NCI-H1092 (cell line): Measurements from ENCODE around the gene MYO15B.

Experiments used
- DNase-seq: peaks from one replicate; lab custom pipeline; 2025; lab: John Stamatoyannopoulos, UW

Gene MYO15B

DNA sequence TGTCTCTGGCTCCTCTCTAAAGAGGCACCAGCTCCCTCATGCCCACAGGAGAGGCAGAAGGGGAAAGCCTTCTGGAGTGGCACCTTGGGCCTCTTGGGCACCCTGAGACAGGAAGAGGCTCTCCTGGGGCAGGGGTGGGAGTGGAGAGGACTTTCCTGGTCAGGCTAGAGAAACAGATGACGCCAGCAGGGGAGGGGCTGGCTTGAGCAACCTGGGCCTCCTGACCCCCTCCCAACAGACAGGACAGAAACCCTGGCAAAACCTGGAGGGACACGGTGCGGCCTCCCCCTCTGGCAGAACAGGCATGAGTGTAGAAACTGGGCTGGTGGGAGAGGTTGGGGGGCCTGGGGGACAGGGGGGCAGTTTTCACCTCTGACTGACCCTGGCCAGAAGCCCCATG lies 51.7 kb downstream of the MYO15B start:
- DNase-seq: no peak

DNA sequence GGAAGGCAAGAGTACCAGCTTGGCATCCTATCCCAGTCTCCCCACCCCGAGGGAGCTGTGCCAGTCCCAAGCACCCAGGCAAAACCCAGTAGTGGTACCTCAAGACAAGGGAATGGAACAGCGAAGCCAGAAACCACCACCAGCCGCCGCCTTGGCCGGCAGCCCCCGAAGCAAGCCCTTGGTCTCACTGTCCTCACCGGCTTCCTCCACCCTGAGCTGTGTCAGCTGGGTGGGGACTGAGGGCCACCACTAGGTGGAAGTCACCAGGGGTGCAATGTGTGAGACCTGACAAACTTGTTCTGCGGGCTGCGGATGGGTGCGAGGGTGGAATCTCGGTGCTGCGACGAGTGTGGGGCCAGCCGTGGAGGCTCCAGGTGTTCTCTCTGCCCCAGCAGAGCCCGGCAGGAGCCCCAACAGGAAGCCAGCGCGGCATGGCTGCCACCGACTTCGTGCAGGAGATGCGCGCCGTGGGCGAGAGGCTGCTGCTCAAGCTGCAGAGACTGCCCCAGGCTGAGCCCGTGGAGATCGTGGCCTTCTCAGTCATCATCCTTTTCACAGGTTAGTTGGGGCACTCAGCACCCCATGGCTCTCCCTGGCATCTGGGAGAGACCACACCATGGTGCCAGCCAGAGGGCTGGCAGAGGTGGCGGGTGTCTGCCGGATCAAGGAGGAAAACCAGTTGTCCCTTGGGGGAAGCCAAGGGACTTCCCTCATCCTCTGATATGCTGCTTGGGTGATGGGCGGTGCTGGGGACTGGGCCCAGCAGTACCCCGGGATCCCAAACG lies 52.4 kb downstream of the MYO15B start:
- no peak for DNase-seq

DNA sequence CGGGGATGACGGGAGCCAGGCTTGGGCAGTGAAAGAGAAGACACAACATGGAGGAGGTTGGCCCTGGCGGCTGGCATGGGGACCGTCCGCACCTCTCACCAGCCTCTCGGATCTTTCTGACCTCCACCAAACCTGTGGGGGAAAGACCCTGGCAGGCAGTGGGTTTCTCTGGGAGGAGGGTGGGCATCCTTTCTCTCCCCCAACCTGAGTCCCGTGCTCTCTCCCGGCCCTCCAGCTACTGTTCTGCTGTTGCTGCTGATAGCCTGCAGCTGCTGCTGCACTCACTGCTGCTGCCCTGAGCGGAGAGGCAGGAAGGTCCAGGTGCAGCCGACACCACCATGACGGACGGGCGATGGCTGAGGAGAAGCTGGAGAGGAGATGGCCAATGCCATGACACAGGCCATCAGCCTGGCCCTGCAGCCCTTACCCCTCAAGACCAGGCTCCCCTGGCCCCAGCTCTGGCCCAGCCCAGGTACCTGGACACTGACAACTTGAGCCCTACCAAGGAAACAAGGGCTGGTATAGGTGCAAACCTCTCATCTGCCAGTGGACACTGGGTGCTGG lies 53.0 kb downstream of the MYO15B start:
- DNase-seq: no peak

DNA sequence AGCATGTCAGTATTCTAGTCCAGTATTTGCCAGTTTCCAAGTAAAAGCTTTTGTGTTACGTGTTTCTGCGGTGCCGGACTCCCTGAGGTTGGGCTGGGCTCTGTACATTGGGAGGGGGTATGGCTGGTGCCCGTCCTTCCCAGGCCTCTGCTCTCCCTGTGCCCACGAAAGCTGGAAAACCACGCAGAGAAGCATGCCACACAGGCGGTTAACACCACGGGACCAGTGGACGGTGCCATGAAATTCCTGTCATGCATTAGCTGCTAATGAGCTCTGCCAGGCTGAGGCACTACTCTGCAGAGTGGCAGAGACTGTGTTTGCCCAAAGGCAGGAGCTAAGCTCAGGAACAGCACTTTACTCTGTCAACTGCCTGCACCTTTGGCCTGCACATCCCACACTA lies 53.7 kb downstream of the MYO15B start:
- DNase-seq: no peak

DNA sequence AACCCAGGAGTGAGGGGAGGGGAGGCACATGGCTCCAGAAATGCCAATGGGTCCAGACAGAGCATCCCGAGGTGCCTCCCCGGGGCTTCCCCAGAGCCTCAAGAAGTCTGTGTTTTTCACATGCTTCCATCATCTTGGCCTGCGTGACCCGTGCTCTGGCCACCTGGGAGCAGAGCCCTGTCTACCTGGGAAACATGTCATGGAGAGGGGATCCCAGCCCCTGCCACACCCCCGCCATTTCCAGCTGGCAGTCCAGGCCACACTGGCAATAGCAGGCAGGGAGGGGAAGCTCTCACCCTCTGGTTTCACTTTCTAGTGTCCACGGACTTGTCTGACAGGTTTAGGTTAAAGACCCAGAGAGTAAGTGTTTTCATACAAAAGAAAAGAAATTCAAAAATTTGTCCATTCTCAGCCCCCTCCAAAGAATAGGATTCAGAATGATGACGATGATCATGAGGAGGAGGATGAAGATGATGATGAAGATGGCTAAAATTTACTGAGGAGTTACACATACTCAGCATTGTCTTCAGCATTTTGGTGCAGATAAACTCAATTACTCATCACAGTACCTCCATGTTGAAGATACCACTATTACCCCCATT lies 54.7 kb downstream of the MYO15B start:
- no peak for DNase-seq

DNA sequence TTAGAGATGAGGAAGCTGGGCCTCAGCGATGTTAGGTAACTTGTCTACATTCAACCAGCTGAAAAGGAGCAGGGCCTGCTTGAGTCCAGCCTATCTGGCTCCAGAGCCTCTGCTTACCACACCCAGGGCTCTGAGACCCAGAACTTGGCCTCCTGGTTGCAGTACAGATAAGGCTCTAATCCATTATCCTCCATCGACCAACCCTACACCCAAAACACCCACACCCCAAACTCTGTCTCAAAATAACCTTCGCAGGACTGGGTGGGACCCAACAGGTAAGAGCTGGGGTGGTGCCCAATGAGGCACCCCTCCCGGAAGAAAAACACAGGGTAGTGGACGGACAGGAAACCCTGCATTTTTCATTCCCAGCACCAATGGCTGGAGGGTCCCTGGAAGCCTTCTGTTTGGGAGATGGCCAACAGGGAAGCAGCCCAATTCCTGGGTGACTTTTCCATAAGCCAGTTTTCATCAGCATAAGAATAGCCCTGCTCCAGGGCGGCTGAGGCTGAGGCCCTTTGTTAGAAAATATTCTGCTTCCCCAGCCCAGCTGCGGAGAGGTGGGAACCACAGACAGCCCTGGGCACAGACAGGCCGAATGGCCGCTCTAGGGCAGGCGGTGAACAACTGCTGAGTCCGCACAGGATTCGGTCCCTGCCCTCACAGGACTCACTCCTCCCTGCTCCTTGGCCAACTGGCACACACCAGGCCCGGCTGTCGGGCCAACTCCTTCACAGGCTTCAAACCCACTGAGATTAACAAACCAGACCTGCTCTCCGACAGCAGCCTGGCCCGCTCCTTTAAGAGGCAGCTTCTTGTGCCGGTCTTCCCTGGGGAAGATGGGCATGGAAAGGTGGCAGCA lies 55.4 kb downstream of the MYO15B start:
- DNase-seq: no peak

DNA sequence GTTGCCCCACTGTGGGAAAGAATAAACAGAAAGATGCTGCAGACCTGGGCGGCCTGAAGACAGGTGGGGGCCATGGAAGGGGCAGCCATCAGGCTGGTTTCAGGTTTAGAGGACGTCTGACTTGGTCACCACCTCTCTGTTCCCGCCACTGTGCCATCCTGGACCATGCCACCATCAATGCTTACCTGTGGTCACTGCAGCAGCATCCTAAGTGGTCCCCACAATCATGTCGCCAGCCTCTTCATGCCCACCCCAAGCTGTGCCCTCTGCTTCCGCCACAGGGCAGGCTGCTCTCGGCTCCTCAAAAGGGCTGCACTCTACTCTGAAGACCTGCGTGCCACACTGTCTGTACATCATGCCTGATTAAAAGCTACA lies 56.0 kb downstream of the MYO15B start:
- no peak for DNase-seq

DNA sequence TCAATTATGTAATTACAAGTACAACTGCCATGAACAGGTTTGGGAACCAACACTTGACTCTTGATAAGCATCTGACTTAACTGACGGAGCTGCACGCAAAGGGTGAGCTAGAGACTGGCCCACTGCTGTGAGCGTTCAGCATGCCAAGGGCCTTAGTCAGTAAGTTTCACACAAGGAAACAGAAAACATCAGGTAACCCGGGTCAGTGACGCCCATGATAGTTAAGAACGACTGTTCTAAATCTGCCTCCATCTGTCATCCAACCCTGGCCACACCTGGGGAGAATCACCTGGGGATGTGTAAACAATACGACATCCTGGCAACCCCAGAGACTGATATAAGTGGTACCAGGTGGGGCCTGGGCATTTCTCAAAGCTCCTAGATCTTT lies 57.9 kb downstream of the MYO15B start:
- no peak for DNase-seq

DNA sequence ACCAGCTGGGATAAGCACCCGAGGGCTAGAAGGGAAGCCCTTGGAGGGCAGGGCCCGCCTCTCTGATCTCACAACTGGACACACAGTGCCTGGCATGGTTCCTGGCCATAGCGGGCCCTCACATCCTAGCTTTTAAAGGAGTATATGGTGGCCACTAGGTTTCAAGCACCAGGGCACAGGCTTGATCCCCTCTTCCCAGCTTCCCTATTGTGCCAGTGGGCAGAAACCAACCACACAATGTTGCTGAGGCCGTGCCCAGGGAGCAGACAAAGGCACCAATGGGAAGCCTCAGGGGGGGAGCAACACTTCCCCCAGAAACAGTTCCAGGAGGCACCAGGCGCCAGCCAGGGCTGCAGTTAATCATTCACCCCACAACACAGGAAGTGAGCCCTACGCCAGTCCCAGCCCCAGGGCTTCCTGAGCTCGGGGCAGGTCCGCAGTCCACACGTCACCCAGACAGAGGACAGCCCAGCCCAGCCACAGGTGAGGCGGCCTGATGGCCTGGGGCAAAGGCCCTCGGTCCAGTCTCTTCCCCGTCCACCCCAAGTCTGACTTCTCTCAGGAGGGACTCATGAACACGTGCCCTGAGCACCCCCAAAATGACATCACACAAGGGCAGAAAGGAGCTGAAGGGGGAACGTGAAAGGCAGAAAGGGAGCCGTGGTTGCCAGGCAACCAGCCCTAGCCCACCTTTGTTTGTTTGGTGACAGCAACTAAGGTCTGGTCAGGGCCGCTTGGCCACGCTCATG lies 58.5 kb downstream of the MYO15B start:
- no peak for DNase-seq

DNA sequence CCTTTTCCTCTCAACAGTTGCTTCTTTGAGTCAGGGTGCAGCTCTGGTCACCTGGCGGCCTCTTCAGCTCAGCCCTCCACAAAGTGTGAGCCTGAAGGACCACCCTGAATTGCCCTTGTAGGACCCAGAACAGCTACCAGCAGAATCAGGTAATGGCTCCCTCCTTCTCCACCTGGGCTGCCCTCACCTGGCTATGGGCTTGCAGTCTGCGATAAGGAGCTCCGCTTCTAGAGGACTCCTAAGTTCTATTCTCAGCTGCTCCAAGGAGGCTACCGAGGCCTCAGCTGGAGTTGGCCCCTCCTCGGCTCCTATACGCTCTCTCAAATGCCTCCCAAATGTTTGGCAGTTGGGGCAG lies 59.0 kb downstream of the MYO15B start:
- no peak for DNase-seq

DNA sequence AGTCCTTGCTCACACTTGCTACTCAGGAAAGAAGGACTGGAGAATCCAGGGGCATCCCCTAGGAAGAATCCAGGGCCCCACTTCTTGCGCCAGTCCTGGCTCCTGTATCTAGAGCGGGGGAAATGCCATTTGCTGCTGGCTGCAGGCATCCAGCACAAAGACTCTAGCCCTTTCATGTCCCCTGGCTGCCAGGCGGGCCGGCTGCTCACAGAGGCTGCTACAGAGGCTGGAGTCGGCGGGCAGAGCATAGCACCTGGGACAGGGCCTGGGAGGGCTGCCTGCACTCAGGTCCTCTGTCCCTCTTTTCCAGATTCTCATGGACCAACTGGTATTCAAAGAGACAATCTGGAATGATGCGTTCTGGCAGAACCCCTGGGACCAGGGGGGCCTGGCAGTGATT lies 59.5 kb downstream of the MYO15B start:
- DNase-seq: no peak

DNA sequence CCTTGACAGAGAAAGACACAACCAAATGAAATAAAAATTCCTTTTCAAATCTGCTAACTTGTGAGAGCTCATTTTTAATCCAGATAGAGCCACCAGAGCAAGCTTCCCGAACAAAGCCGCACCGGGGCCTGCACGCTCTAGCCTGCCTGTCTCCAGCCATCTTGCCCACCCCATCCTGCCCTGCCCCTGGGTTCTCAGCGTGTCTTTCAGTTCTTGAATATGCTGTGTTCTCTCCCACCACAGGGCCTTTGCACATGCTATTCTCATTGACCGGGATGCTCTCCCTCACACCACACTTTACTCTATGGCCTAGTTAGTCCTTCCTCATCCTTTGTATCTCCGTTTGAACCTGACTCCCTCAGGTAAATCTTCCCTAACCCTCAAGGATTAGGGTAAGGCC lies 60.3 kb downstream of the MYO15B start:
- no peak for DNase-seq

DNA sequence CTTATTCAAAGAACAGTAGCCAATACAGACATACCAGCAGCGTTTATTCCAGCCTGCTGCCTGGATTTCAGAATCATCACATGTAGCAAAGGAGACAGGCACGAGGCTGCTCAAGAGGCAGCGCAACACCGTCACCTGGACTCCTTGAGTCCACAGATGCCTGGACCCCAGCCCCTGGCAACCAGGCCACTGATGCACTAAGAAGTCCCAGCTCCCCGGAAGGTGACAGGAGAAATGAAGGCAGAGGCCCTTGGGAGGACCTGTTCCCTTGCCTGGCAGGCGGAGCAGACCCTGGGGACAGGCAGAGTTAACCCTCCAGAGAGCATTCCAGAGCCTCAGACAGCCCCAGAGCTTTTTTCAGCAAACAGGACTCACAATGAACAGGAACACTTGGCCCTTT lies 62.1 kb downstream of the MYO15B start:
- no peak for DNase-seq

DNA sequence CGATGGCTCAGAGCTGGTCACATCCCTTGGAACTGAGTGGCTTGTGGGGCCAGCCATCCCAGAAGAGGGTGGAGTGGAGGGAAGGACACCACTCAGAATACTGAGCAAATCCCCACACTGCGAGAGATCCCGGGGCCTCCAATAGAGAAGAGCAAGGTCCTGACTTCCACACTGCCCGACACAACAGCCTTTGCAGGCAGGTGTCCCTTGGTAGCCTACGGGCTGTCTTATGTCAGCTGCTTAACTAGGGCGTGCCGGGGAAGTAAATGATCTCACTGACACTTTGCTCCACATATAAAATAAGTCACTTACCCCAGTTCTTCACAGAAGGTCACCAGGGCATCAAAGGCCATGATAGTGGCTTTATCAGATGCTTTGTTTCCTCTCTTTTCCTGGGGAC lies 63.3 kb downstream of the MYO15B start:
- DNase-seq: no peak

DNA sequence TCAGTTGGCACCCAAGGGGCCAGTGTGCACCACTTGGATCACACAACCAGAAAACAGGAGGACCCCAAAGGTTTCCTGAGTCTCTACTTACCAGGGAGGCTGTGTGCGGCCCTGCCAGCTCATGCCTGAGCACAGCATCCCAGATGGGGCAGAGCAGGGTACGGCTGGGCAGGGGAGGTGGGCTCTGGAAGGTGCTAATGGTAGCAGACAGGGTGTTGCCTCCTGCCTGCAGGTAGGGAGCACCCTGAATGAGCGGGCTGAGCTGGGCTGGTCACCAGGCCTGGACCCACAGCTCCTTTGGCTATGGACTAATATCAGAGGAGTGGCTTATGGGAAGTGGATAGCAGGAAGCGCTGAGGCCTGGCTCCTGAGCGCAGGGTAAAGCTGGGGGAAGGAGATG lies 64.7 kb downstream of the MYO15B start:
- no peak for DNase-seq

DNA sequence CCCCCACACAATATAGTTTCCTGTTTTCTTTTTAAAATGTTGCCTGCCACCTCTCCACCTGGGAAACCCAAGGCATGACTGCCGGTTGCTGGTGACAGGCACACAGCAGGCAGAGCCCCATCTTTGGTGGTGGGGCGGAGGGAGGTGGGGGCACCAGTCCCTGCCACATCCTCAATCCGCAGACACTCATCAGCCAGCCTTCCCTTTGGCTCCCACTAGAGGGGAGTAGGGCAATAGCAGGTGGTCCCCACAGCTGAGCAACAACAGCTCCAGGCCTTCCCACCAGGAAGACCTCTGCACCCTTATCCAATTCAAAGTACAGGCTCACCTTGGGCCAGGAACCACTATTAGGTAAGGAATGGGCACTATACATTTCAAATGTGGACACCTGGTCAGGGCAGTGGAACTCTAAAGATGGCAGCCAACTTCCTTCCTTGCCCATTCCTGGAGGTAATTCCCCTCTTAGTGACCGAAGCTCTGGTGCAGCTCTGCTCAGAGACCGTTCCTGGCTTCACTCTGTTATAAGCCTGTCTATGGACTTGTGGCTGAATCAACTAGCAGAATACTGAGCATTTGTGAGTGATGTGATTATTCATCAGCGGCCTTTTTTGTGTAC lies 65.4 kb downstream of the MYO15B start:
- DNase-seq: no peak

DNA sequence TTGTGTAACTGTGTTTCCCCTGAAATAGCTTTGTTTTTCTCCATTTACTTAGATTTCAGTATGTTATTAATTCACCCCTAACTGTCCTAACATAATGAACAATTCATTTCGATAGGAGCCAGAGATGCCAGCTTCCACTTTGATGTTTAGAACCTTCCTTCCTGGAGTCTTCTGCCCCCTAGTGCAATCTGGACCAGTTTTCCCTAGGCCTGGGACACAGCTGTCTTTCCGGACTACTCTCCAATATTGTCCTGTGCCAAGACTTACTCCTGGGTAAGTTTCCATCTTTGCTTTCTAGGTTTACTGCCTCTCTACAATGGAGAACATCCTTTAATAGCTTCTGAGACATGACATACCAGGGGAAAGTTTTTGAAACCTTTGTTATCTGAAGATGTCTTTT lies 66.6 kb downstream of the MYO15B start:
- no peak for DNase-seq

DNA sequence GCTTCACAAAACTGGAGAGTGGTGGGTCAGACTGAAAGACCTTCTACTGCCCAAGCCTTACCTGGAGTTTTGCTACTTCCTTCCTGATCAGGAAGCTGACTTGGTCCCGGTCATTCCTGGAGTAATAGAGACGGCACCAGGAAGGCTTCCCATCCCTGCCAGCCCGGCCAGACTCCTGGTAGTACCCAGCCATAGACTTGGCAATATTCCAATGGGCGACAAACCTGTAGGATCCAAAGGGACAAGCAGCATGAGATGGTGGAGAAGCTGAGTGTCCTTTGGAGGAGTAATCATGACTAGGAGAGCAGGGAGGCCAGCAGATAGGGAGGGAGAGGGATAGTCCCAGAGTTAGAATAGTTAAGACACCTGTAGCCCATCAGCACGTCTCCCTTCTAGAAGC lies 70.6 kb downstream of the MYO15B start:
- no peak for DNase-seq

DNA sequence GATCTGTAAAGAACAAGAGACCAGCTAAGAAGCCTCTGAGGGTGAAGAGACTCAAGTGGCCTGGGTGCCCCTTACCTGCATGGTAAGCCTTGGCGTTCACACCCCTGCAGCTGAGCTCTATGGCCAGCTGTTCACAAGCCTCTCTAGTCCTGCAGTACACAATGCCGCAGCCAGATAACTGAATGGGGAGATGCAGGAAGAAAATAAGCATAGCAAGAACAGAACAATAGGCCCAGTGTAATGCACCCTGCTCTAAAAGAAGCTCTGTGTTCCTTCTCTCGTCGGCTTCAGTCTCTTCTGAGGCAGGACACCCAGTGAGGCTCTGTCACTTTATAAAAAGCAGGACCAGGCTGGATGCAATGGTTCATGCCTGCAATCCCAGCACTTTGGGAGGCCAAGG lies 73.9 kb downstream of the MYO15B start:
- no peak for DNase-seq

DNA sequence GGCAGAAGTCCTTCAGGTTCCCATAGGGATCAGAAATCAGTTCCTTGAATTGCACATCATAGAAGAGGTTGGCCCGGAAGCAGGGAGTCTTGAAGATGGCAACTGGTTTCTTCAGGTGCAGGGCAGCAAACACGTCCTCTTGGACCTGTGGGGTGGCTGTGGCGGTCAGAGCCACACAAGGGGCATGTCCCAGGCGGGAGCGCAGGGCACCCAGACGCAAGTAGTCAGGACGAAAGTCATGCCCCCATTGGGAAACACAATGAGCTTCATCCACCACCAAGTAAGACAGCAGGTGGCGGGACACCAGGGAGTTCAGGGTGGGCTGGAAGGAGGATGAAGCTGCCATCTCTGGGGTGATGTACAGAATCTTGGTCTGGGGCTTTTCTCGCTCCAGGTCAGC lies 74.9 kb downstream of the MYO15B start:
- DNase-seq: no peak

DNA sequence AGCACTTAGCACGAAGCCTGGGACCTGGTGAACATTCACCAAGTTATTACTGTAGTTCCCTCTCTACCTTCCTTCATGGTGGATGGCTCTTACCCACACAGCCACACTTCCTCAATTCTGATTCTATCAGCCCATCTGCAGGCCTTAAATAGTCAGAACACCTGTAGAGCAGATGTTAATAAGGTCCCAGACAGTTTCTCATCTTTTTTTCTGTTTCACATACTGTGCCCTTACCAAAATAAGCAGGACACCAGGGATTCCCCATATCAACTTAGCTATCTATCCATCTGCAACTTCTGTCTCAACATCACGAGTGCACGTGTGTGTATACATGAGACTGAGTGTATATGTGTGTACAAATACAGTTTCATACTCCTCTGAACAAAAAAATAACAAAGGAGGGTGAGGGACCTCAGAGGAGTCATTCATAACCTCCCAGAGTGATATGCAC lies 76.5 kb downstream of the MYO15B start:
- no peak for DNase-seq

DNA sequence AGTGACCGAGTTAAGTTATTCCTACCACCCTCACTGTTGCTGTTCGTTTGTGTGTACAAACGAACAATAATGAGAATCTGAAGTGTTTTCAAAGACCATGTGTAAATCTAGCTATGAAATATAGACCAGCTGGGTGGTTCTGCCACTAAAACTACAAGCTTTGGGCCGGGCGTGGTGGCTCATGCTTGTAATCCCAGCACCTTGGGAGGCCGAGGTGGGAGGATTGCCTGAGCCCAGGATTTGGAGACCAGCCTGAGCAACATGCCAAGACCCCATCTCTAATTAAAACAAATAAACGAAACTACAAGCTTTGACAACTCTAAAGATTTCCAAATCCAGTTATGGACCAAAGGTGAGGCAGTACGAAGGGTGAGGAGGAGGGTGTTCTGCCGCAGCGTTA lies 78.4 kb downstream of the MYO15B start:
- no peak for DNase-seq
